OCI-LY7 (cell line): ENCODE results near the gene CHCHD6. TPM values are rescaled to one million over a fixed set of nuclear protein-coding genes. Genes with fewer than 3 reads are reported as not detected.

Source experiments
- BruUV-seq: library from RNA; stranded (reverse); fragments of 400-500 nt; replicated peaks from 2 replicates; lab custom pipeline; 2021; lab: Mats Ljungman, UMichigan
- CTCF ChIA-PET: fragments of 300-600 bp; sonication (Branson Sonifier 250); formaldehyde crosslinking; loops from one replicate; lab custom pipeline; 2022; ENCODE audit warnings: antibody characterized with exemption; ENCODE audit not compliant: unreplicated experiment; lab: Charles Lee
- POLR2A ChIA-PET: fragments of 300-600 bp; sonication (Branson Sonifier 250); formaldehyde crosslinking; loops from one replicate; lab custom pipeline; 2022; ENCODE audit warnings: antibody characterized with exemption; lab: Charles Lee
- DNase-seq: peaks from one replicate; pipeline ENCODE4 v3.0.0-alpha.2; 2015; ENCODE audit warnings: low spot score
- H2AFZ ChIP-seq: fragments of 200-600 bp; sonication (generic), shearing (Covaris generic); 2 replicates; pipeline ENCODE4 v1.6.1; 2014; ENCODE audit warnings: mild to moderate bottlenecking, antibody characterized with exemption, low read length, moderate library complexity
- H3K27ac ChIP-seq: fragments of 200-600 bp; sonication (generic); 2 replicates; pipeline ENCODE4 v1.5.1; 2014; ENCODE audit warnings: mixed run types, low read depth, mild to moderate bottlenecking, moderate library complexity, low read length, inconsistent platforms; ENCODE audit not compliant: poor library complexity, severe bottlenecking
- H3K36me3 ChIP-seq: fragments of 200-600 bp; sonication (generic); 2 replicates; pipeline ENCODE4 v1.6.1; 2014; ENCODE audit warnings: mild to moderate bottlenecking, antibody characterized with exemption, low read length, moderate library complexity, mixed read lengths; ENCODE audit not compliant: insufficient read depth
- H3K4me1 ChIP-seq: fragments of 200-600 bp; sonication (generic); 2 replicates; pipeline ENCODE4 v1.5.1; 2014; ENCODE audit warnings: mild to moderate bottlenecking, low read length; ENCODE audit not compliant: insufficient read depth, poor library complexity, severe bottlenecking
- H3K4me2 ChIP-seq: fragments of 200-600 bp; sonication (generic); 2 replicates; pipeline ENCODE4 v1.6.1; 2014; ENCODE audit warnings: mild to moderate bottlenecking, low read length
- H3K4me3 ChIP-seq: fragments of 200-600 bp; sonication (generic); 2 replicates; pipeline ENCODE4 v1.5.1; 2014; ENCODE audit warnings: mild to moderate bottlenecking, low read depth, low read length; ENCODE audit not compliant: poor library complexity, severe bottlenecking
- H3K79me2 ChIP-seq: fragments of 200-600 bp; sonication (generic); 2 replicates; pipeline ENCODE4 v1.6.1; 2016; ENCODE audit warnings: low read depth, mild to moderate bottlenecking, low read length, moderate library complexity, mixed read lengths; ENCODE audit not compliant: insufficient read depth
- H3K9me2 ChIP-seq: fragments of 200-600 bp; sonication (generic); 2 replicates; pipeline ENCODE4 v1.6.1; 2016; ENCODE audit warnings: mild to moderate bottlenecking, low read length, mixed read lengths; ENCODE audit not compliant: insufficient read depth
- H3K9me3 ChIP-seq: fragments of 200-600 bp; sonication (generic); 2 replicates; pipeline ENCODE4 v1.6.1; 2014; ENCODE audit warnings: mild to moderate bottlenecking, mixed run types, low read length, mixed read lengths
- H4K20me1 ChIP-seq: fragments of 200-600 bp; sonication (generic); 2 replicates; pipeline ENCODE4 v1.6.1; 2014; ENCODE audit warnings: mild to moderate bottlenecking, antibody characterized with exemption, low read length, moderate library complexity, mixed read lengths; ENCODE audit not compliant: insufficient read depth
- CTCF ChIP-seq: fragments of 200-600 bp; sonication (generic); conservative IDR thresholded peaks from 2 replicates; pipeline ENCODE4 v1.5.1; 2014; ENCODE audit warnings: mild to moderate bottlenecking, antibody characterized with exemption, low read length, moderate library complexity, mixed read lengths
- EZH2phosphoT487 ChIP-seq: fragments of 200-600 bp; sonication (generic); IDR thresholded peaks from 2 replicates; pipeline ENCODE4 v1.6.1; 2018; ENCODE audit warnings: low read depth, borderline replicate concordance, mild to moderate bottlenecking, mixed run types, antibody characterized with exemption, low read length, moderate library complexity, mixed read lengths
- intact Hi-C: fragments of 100-400 bp; cut with micrococcal nuclease; formaldehyde crosslinking; loops from one replicate; pipeline ENCODE4 v1.10.0; 2022; ENCODE audit not compliant: unreplicated experiment
- total RNA-seq, 2 experiments: library from RNA; depleted of rRNA in 1 of 2; stranded (reverse); fragments of >200 nt in 1 of 2; shearing (Covaris generic) in 1 of 2; gene quantifications; 2 replicates each; pipeline ENCODE4 v1.2.3, GENCODE V29; 2014 to 2022

Gene CHCHD6
- total RNA-seq, 2 experiments from 2014 or later: 14.7 to 21.2 TPM

- Histone ChIP-seq H4K20me1 (no peaks in the 10 kb centered on the region), H3K4me1 (peaks cover 14% of the 10 kb centered on the region), H3K36me3 (no peaks in the 10 kb centered on the region), H3K9me2 (no peaks in the 10 kb centered on the region), H3K4me2 (no peak overlapping the region), H3K9me3 (no peaks in the 10 kb centered on the region), H3K4me3 (no peak overlapping the region), H3K79me2 (no peaks in the 10 kb centered on the region), H3K27ac (no peak overlapping the region), H2AFZ (no peak overlapping the region)
- intact Hi-C loops: no loop called here
- DNase-seq: no peak
- ChIA-PET POLR2A (no interaction called here), CTCF (no interaction called here)
- no TSS peak for BruUV-seq
- TF ChIP-seq EZH2phosphoT487 (no peak), CTCF (no peak)
Measured at GRCh38 chr3:126912491-126913195, 208.6 kb downstream of the CHCHD6 start.

DNA sequence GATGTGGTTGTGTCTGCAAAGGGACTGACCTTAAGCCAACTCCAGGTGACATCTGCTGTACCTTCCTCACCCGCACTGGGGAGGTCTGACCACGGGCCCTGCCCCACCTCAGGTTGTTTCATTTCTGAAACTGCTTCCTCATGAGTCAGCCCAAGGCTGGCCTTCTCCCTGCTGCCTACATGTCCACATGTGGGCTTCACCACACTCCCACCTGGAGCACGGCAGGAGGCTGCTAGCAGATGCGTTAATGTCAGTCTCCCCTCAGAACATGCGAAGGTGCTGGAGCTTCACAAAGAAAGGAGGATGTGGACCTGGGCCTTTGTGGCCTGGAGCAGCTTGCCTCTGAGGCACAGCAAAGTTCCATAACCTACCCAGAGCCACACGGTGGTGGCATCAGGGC lies 209.5 kb downstream of the CHCHD6 start:
- CTCF ChIA-PET: interaction anchor here (0.5 kb wide), 1 partner anchor 230 kb away, joined by 8 read pairs; no protein-coding TSS in a partner anchor
- DNase-seq: no peak

More for the DNA sequence above, 209.5 kb downstream of the CHCHD6 start:
- H3K79me2 ChIP-seq: no peaks in the 10 kb centered on the region
- H3K27ac ChIP-seq: no peak overlapping the region
- no peak overlapping the region for H2AFZ ChIP-seq
- TF ChIP-seq EZH2phosphoT487 (no peak), CTCF (no peak)
- intact Hi-C loops: no loop called here
- H3K4me1 ChIP-seq: peaks cover 14% of the 10 kb centered on the region
- BruUV-seq: no TSS peak
- H3K9me2 ChIP-seq: no peaks in the 10 kb centered on the region
- POLR2A ChIA-PET: no interaction called here
- no peaks in the 10 kb centered on the region for H3K36me3 ChIP-seq
- H3K4me3 ChIP-seq: no peak overlapping the region
- H3K9me3 ChIP-seq: no peaks in the 10 kb centered on the region
- H4K20me1 ChIP-seq: no peaks in the 10 kb centered on the region
- H3K4me2 ChIP-seq: no peak overlapping the region
